GM21825 (cell line): ENCODE data around the gene PLEKHA7.

ENCODE experiments used
- ATAC-seq: cut with Tn5 transposase; IDR thresholded peaks from one replicate; pipeline ENCODE4 v1.9.1; 2021; ENCODE audit warnings: mild to moderate bottlenecking, moderate library complexity; ENCODE audit not compliant: unreplicated experiment

PLEKHA7 gene

DNA sequence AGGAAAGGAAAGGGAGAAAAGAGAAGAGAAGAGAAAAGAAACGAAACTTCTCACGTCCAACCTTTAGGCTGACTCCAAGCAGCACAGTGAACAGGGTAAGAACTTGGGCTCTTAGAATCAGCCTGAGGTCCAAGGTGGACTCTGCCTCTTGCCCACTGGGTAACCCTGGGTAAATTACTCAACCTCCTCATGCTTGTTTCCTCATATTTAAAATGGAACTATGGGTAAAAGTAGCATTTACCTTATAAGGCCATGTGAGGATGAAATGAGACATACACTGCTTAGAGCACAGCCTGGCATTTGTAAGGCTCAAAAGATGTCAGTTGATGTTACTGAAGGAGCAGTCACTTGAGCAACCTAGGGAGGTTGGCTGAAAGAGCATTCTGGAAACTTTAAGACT is 167.9 kb downstream of the PLEKHA7 start:
- no peak for ATAC-seq

DNA sequence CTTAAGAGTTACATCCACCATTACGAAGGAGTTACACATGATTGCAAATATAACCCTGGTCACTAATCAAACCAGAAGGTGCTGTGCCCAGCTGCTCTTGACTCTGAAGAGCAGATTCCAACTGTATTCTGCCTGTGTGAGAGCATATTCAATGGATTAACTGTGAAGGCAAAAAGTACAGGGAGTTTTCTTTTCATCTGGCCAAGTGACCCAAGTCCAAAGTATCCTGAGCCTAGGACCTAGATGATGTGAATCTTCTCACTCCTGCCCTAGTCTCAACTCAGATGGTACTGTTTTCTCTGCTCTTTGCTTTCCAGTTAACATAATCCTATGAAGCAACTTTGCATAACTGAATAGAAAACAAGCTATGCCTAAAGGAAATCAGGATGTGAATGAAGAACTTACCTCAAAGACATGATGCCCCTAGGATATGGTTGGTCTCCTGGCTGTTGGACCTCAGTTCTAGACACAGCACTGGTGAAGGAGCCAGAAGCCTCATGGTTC is 169.9 kb downstream of the PLEKHA7 start:
- ATAC-seq, result no peak

- ATAC-seq, result no peak
These were observed 170.9 kb downstream of the PLEKHA7 start for GRCh38 chr11:16843294-16843693.

DNA sequence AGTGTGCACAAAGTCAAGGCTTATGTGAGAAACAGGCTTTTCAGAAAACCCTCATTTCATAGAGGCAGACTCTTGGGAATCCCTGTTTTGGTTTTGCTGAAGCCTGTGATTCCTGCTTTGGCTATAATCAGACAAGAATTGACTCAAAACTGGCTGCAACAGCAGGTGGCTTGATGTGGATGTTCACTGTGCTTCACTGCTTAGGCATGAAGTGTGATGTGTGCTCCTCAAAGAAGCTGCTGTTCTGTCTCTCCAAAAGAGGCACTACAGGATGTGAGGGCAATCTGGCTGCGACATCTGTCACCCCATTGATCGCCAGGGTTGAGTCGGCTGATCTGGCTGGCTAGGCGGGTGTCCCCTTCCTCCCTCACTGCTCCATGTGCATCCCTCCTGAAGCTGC is 172.2 kb downstream of the PLEKHA7 start:
- no peak for ATAC-seq

- no peak for ATAC-seq
These were observed 172.7 kb downstream of the PLEKHA7 start for GRCh38 chr11:16841481-16841880.

DNA sequence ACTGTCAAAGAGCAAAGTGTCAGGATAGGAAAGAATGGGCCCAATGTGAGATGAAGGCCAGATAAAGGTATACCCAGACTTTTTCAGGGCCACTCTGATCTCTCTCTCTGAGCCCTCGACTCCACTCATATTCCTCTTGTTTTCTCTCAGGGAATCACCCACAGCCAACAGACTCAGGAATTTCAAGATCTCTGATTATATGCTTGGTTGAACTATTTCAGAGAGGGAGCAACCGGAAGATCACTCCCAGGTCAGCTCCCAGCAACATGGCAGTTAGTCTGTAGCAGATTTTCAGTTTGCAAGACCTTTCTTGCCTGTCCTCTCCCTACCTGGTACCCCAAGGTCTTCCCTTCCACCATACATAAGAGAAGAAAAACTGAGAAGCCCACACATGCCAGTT is 173.3 kb downstream of the PLEKHA7 start:
- no peak for ATAC-seq

- no peak for ATAC-seq
These were observed 174.4 kb downstream of the PLEKHA7 start for GRCh38 chr11:16839821-16840220.

GRCh38 chr11:16834384-16834783 is 179.8 kb downstream of the PLEKHA7 start:
- ATAC-seq, result no peak

DNA sequence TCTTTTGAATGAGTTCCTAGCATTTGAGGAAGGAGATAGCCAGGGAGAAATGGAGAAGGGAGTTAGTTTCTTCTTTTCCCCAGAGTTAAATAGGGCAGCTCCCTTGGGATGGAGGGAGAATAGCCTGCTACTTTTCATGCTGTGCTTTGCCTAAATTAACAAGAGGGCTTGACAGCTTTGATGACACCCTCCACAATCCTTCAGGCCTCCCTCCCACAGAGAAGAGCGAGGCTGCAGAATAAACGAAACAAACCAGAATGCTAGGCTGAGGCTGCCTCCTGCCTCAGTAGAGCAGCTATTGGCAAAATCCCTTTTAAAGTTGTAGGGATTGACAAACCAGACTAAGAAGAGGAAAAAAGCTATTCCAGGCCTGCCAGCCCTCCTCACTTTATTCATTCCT is 181.2 kb downstream of the PLEKHA7 start:
- ATAC-seq, result no peak

GRCh38 chr11:16832193-16832539 is 182.0 kb downstream of the PLEKHA7 start:
- ATAC-seq, result no peak

GRCh38 chr11:16831316-16832192 is 182.7 kb downstream of the PLEKHA7 start:
- ATAC-seq, result no peak

- ATAC-seq, result no peak
These were observed 187.1 kb downstream of the PLEKHA7 start for GRCh38 chr11:16827139-16827538.

DNA sequence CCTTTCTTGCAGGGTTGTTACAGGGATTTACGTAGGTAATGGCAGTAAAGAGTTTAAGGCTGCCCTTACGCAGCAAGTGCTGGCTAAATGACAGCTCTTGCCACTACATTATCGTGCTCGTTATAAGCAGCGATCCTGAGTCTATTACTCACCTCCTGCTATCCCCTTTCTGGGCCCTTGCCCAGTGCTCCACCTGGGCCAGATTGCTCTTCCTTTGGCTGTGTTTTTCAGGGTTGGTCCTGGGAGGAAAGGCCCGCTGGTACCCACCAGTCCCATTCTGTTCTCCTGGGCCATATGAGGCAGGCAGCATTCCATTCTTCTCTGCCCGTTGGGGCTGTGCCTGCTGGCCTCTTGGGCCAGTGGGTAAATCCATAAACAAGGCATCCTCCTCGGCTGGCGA is 188.2 kb downstream of the PLEKHA7 start:
- no peak for ATAC-seq

- ATAC-seq, result no peak
These were observed 189.1 kb downstream of the PLEKHA7 start for GRCh38 chr11:16825101-16825500.

DNA sequence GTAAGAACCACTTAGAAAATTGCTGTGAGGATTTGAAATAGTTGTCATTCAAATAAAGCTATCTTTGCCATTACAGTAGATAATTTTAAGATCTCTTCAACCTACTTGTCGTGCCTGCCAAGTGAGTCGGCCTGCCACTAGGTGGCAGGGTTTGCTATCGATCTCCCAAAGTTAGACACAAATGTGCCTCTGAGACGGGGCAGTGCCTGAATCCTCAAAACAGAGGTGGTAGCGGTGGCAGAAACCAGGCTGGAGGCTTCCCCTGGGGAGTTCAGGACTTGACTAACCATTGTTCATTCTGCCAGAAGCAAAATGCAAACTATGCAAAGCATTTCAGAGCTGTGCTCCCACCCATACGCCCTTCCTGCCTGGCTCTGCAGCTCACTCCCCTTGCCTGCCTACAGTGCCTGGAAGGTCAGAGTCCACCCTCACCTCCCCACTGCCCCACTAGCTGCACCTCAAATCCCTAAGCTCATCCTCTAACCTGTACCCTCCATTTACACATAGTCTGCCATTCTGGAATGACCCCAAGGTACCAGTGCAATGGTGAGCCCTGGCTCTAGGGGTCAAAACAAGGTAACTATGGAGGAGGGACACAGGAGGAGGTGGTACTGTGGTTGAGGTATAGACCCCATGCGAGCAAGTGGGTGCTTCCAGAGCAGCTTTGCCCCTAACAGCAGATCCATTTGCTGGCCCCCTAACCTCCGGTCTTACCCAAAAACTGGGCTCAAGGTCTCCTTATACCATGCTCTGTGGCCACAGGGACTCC is 193.7 kb downstream of the PLEKHA7 start:
- peak; percentile 89 for ATAC-seq

DNA sequence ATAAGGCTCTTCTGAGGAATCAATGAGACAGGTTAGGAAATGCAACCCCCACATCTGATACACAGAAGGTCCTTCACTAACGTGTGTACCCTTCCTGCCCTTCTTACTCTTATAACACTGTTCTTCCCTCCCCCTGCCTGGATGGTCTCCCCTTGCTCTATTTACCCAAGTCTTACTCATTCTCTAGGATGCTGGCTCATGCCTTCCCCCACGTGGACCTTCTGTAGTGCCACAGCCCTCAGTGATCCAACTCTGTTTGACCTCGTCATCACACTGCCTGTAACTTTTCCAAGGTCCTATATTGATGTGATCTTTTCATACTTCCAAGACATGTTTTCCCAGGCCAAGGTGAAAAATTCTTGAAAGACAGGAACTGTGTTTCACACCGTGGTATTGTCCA is 195.9 kb downstream of the PLEKHA7 start:
- ATAC-seq, result no peak

GRCh38 chr11:16817351-16817750 is 196.9 kb downstream of the PLEKHA7 start:
- ATAC-seq, result no peak

GRCh38 chr11:16816358-16817270 is 197.6 kb downstream of the PLEKHA7 start:
- no peak for ATAC-seq

GRCh38 chr11:16815047-16815767 is 199.0 kb downstream of the PLEKHA7 start:
- ATAC-seq, result no peak

DNA sequence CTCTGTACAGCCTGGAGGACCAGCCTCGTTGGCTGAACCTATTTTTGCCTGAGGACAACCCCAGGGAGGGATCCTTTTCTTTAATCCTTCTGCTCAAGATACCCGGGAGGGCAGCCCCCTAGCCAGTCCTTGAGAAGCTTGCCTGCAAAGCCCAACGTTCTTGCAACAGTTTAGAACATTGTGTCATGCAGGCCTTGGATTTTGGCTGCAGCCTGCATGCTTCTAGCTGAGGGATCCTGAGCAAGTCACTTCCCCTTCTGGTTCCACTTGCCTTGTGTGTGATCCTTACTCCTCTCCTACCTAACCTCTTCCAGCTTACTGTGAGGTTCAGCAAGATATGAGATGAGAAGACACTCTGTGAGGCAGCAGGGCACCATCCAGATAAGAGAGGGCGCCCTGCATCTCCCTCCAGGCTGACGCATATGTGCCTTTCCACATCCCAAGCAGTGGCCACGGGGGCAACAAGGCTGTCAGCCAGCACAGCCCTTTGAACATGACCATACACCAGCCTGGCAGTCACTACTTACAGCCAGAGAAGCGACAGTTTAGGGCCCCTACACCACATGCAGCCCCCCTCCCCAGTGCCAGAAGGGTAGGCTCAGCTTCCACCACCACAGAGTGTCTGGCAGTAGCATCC is 199.7 kb downstream of the PLEKHA7 start:
- no peak for ATAC-seq
